T-helper 1 cell treated with Interleukin-12 subunit alpha and Interleukin-12 subunit beta and Interleukin-4 antibody, amounts not matched to agents 30 μg/mL and 1 μg/mL, for 36 hours (primary cell): ENCODE measurements around the gene MEN1.

Experiments
- H3K27ac Mint-ChIP-seq: one replicate; pipeline ENCODE4 v1.8.0; 2021; ENCODE audit warnings: mild to moderate bottlenecking, mixed read lengths
- H3K27me3 Mint-ChIP-seq: one replicate; pipeline ENCODE4 v1.8.0; 2021; ENCODE audit warnings: low read depth, mixed read lengths
- H3K36me3 Mint-ChIP-seq: one replicate; pipeline ENCODE4 v1.8.0; 2021; ENCODE audit warnings: low read depth, mixed read lengths
- H3K4me1 Mint-ChIP-seq: one replicate; pipeline ENCODE4 v1.8.0; 2021; ENCODE audit warnings: low read depth, mixed read lengths
- H3K4me3 Mint-ChIP-seq: one replicate; pipeline ENCODE4 v1.8.0; 2021; ENCODE audit warnings: mild to moderate bottlenecking, moderate library complexity, mixed read lengths
- H3K9me3 Mint-ChIP-seq: one replicate; pipeline ENCODE4 v1.8.0; 2021; ENCODE audit warnings: mixed read lengths

Gene MEN1

DNA sequence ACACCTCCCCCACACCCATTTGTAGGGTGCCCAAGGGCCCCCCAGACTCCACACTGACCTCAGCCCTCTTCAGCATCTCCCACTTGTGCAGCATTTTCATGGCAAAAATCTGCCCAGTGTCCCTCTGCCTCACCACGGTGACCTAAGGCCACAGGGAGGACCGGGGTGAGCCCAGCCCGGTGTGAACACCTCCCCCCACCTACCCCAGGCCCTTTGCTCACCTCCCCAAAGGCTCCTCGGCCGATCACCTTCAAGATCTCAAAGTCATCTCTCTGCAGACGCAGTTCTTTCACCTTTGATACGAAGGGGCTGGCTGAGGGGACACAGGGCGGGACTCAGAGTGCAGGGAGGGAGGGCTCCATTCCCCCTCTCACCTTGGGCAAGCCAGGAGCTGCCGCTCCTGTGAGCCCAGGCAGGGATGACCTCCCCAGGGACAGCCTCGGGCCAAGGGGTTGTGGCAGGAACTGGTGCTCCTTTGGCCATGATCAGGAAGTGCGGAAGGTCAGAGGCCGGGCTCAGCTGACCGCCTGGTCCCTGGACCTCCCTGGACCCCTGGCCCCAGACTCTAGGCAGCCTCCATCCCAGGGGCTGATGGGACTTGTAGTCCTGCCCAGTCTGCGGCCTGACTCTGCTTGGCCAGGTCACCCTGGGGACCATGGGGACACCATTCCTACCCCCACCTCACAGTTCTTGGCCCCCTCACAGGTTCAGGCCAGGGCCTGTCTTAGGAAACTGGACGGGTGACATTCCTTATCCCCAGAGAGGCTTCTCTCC, 31.4 kb upstream of the MEN1 start:
- no peaks in the 10 kb centered on the region for H3K36me3 Mint-ChIP-seq
- peaks cover 9% of the 10 kb centered on the region for H3K4me1 Mint-ChIP-seq
- H3K4me3 Mint-ChIP-seq, result no peak overlapping the region
- no peaks in the 10 kb centered on the region for H3K27me3 Mint-ChIP-seq
- no peak overlapping the region for H3K27ac Mint-ChIP-seq
- no peaks in the 10 kb centered on the region for H3K9me3 Mint-ChIP-seq

DNA sequence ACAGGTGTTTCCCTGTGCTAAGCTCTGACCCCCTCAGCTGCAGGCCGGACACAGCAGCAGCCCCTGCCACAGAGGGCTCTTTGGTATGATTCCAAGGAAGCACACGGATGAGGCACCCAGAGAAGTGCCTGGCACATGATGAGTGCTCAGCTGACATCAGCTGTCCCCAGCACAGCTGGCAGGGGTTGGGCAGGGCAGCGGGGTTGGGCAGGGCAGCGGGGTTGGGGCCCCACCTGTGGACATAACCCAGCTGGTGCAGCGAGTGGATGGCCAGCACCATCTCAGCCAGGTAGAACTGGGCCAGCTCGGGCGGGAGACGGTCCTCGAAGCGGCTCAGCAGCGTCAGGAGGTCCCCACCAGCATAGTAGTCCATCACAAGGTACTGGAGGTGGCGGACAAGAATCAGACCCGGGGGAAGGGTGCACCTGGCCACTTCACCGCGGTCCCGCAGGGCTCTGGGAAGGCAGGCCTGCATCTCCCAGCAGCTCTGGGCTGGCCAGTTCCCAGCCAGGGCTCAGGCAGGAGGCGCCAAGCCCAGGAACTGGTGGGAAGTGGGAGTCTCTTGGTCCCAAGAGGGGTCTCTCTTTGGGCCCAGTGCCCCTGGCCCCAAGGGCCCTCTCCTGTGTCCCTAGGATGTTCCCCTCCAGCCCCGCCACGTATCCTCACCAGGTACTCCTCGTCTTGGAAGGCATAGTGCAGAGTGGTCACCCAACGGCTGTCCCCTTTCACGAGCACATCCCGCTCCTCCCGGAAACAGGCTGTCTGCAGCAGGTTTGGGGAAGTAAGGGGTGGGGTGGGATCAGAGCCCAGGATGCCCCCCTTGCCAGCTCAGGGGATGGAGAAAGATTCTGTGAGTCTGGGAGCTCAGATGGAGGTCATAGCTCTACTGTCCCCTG, 29.8 kb upstream of the MEN1 start:
- Mint-ChIP-seq H3K27me3 (no peaks in the 10 kb centered on the region), H3K27ac (no peak overlapping the region), H3K9me3 (no peaks in the 10 kb centered on the region), H3K4me3 (no peak overlapping the region), H3K36me3 (no peaks in the 10 kb centered on the region), H3K4me1 (peaks cover 7% of the 10 kb centered on the region)

DNA sequence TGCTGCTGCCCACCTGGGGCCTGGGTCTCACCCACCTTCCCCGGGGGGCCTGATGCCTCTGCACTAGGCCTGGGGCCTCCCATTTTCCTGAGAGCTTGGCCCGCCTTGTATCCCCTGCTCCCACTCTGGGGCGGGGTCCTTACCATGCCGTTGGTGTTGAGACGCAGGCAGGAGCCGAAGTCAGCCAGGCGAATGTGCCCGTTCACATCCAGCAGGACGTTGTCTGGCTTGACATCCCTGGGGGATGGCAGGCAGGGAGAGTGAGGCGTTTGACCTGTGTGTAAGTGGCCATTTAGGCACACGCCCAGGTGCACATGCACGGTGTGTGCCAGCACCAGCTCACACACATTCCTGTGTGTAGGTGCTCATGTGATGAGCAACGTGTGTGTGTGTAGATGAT, 29.0 kb upstream of the MEN1 start:
- H3K4me3 Mint-ChIP-seq, result no peak overlapping the region
- no peaks in the 10 kb centered on the region for H3K36me3 Mint-ChIP-seq
- H3K27ac Mint-ChIP-seq, result no peak overlapping the region
- no peaks in the 10 kb centered on the region for H3K9me3 Mint-ChIP-seq
- H3K4me1 Mint-ChIP-seq, result peaks cover 4% of the 10 kb centered on the region
- H3K27me3 Mint-ChIP-seq, result no peaks in the 10 kb centered on the region

DNA sequence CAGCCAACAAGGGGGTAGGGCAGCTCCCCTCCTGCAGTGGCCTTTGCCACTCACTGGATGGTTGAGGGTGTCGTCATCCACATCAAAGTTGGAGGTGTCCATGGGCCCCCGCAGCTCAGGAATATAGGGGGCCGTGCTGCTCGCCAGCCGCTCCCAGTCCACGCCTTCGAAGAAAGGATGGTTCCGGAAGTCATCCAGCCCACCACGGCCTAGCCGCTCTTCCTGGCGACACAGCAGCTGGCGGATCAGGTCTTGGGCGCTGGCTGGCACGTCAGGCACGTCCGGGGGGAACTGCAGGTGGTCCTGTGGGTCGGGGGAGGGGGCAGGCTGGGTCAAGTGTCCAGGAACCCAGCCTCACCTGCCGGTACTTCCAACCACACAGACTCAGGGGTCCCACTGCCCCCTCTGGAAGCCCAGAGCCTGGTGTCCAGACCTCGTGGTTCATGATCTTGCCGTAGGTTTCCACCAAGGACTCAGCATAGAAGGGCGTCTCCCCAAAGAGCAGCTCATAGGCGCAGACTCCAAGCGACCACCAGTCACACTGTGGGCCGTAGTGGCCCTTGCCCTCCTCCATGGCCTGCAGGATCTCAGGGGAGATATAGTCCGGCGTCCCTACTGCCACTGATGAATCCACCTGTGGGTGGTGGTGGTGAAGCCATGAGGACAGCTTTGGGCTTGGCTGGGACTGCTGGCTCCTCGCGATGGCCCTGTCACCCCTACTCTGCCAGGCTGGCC, 28.4 kb upstream of the MEN1 start:
- Mint-ChIP-seq H3K27me3 (no peaks in the 10 kb centered on the region), H3K4me3 (no peak overlapping the region), H3K9me3 (no peaks in the 10 kb centered on the region), H3K36me3 (no peaks in the 10 kb centered on the region), H3K4me1 (peaks cover 3% of the 10 kb centered on the region), H3K27ac (no peak overlapping the region)

DNA sequence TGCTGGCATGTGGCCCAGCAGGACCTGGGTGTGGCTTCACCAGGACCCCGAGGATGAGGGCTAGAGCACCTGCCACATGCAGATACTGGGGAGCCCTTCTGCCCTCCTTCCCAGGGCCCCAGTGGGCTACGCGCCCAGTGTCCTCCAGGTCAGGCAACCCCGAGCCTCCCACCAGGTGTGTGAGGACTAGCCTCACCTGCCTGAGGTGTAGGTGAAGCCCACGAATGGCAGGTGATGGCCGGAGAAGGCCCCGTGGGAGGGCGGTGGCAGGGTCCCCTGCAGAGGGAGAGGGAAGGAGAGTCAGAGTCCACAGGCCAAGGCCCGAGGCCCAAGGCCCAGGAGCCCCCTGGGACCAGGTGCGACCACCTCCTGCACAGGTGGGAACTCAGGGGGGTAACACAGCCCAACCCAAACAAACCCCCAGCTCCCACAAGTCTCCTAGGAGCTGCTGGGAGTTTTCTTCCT, 27.6 kb upstream of the MEN1 start:
- Mint-ChIP-seq H3K27me3 (no peaks in the 10 kb centered on the region), H3K4me1 (peaks cover under 1% of the 10 kb centered on the region), H3K9me3 (no peaks in the 10 kb centered on the region), H3K36me3 (no peaks in the 10 kb centered on the region), H3K27ac (no peak overlapping the region), H3K4me3 (no peak overlapping the region)

DNA sequence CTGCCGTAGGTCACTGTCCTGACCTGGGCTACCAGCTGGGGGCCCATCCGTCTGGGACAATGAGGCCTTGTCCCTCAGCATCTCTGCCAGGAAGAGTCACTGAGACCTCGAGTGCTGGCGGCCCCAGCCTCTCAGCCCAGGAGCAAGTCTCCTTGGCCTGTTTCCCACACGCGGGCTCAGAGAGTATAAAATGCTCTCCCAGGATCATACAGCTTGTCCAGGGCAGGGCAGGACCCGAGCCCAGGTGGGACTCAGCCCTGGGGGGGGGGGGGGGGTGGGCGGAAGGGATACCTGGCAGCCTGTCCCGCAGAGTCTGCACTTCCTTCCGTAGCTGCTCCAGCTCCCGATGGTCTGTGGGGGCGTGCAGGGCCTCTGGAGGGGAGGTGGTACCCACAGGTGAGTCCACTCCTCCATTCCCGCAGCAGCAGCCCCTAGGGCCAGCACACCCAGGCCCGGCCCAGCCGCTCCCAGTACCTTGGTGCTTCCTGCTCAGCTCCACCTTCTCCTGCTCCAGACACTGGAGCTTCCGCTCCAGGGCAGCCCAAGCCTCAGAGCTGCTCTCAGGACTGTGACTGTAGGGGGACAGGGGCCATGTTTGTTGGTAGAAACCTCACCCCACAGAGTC, 26.2 kb upstream of the MEN1 start:
- no peaks in the 10 kb centered on the region for H3K27me3 Mint-ChIP-seq
- no peaks in the 10 kb centered on the region for H3K36me3 Mint-ChIP-seq
- H3K27ac Mint-ChIP-seq, result no peak overlapping the region
- H3K4me3 Mint-ChIP-seq, result no peak overlapping the region
- H3K9me3 Mint-ChIP-seq, result no peaks in the 10 kb centered on the region
- no peaks in the 10 kb centered on the region for H3K4me1 Mint-ChIP-seq

DNA sequence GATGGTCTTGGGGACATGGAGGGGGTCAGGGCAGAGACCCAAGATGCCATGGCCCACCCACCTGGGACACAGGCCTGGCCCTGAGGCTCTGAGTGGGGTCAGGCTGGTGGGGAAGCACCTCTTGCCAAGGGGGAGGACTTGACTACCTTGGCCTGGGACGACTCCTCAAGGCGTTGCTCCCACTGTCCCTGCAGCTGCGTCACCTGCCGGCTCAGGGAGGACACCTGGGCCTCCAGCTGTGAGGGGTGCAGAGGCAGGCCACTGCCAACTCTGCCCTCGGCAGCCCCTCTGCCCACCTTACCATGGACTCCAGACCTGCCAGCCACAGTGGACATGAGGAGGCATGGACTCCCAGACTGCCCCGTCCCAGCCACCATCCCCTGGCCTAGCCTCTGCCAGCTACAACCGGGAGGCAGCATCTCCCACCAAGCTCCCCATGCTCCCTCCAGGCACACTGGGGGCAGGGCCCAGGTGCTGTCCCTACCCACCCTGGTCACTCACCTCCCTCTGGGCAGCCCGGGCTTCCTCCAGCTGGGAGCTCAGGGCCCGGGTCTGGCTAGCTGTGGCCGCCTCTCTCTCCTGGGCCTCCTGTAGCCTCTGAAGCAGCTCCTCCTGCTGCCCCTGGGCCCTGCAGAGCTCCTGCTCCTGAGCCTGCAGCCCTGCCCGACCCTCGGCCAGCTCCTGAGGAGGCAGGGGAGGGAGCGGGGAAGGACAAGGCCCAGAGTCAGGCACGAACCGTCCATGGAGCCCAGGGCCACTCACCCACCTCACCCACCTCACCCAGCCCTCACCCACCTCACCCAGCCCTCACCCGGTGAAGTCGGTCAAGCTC, 25.5 kb upstream of the MEN1 start:
- Mint-ChIP-seq H3K27me3 (no peaks in the 10 kb centered on the region), H3K36me3 (no peaks in the 10 kb centered on the region)

DNA sequence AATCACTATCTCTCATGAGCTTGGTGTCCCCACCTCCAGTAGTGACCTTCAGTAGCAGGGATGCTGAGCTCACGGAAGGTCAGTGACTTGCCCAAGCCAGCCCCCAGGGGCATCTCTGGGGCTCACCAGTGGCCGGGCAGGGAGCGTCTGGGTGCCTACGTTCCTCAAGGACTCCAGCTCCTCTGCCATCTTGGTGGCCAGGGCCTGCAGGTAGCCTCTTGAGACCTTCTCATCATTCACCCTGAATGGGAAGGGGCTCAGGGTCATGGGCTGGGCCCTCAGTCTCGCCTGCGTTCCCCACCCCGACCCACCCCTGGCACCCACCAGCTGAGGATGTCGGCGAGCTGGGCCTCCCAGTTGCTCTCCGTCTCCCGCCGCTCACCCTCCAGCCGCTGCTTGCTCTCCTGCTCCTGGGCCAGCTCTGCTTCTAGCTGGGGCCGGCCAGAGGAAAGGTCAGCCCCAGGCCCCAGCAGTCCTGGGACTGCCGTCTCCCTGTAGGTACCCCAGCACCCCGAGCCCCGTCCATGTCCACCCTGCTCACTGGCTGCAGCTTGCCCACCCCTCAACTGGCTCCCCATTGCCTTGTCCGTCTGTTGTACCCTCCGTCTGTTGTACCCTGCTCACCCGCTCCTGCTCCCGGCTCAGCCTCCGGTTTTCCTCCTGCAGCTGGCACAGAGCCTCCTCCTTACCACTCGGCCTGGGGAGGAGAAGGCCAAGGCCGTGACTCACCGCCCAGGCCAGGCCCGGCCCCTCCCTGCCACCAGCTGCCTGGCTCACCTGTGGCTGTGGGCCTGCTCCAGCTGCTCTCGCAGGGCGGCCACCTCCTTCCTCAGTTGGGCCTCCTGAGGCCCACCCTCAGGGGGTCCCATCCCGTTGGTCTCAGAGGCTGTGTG, 24.6 kb upstream of the MEN1 start:
- Mint-ChIP-seq H3K4me1 (no peaks in the 10 kb centered on the region), H3K27me3 (no peaks in the 10 kb centered on the region), H3K4me3 (no peak overlapping the region), H3K9me3 (no peaks in the 10 kb centered on the region), H3K27ac (no peak overlapping the region), H3K36me3 (no peaks in the 10 kb centered on the region)

More for the DNA sequence above, 25.5 kb upstream of the MEN1 start:
- H3K4me3 Mint-ChIP-seq, result no peak overlapping the region
- no peaks in the 10 kb centered on the region for H3K4me1 Mint-ChIP-seq
- H3K9me3 Mint-ChIP-seq, result no peaks in the 10 kb centered on the region
- no peak overlapping the region for H3K27ac Mint-ChIP-seq

DNA sequence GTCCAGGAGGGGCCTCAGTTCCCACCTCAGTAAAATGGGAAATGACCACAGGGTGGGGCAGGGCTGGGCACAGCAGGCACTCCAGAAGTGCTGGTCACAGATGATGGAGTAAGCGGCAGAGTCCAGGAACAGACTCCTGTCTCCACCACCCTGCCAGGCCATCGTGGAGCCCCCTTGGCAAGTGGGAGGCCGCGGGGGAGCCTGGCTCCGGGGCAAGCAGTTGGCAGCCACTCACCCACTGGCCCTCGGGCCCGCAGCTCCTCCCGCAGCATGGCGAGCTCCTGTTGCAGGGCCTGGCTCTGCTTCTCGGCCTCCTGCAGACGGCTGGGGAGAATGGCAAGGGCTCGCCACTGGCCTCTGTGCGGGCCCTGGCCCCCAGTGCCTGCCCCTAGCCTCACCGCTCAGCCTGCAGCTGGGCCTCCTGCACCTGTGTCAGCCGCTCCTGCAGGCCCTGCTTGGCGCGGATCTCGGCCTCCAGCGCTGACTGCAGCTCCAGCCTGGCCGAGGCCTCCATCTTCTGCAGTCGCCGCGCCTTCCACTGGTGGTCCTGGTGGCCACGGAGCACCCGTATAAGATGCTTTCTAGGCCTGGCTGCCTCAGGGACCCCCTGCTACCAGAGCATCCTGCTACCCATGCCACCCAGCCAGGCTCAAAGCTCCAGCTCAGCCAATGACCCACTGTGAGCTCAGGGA, 23.8 kb upstream of the MEN1 start:
- Mint-ChIP-seq H3K27ac (no peak overlapping the region), H3K4me3 (no peak overlapping the region), H3K27me3 (no peaks in the 10 kb centered on the region), H3K4me1 (no peaks in the 10 kb centered on the region), H3K36me3 (no peaks in the 10 kb centered on the region), H3K9me3 (no peaks in the 10 kb centered on the region)

DNA sequence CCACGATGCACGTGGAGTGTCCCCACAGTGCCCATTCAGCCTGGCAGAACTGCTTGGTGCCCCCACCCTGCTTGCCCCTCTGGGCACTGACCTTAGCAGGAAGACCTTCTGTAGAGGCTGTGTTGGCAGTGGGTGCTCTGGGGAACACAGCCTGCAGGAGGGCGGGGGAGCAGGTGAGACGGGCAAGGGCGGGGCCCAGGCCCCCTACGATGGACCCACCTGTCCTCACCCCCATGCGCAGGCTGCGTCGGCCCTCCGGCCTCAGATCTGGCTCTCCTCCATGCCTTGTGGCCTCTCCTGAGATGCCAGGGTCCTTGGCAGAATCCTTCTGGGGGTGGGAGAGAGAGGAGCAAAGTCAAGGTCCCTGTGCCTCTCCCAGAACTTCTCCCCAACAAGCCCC, 23.2 kb upstream of the MEN1 start:
- no peak overlapping the region for H3K27ac Mint-ChIP-seq
- H3K27me3 Mint-ChIP-seq, result no peaks in the 10 kb centered on the region
- no peak overlapping the region for H3K4me3 Mint-ChIP-seq
- no peaks in the 10 kb centered on the region for H3K36me3 Mint-ChIP-seq
- no peaks in the 10 kb centered on the region for H3K9me3 Mint-ChIP-seq
- no peaks in the 10 kb centered on the region for H3K4me1 Mint-ChIP-seq

DNA sequence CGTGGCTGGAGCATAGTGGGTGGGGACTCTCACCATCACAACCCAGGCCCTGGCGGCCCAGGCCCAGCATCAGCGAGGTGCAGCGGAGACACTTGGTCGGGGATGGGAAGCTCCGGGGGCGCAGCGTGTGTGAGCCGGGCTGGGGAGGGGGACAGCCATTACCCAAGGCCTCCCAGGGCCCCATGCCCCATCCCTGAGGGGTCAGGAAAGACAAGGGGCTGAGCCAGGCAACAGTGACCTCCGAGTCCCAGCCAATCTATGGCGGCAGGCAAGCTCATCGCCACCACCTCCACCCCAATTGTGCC, 22.8 kb upstream of the MEN1 start:
- no peaks in the 10 kb centered on the region for H3K9me3 Mint-ChIP-seq
- no peaks in the 10 kb centered on the region for H3K27me3 Mint-ChIP-seq
- no peaks in the 10 kb centered on the region for H3K4me1 Mint-ChIP-seq
- H3K27ac Mint-ChIP-seq, result no peak overlapping the region
- H3K4me3 Mint-ChIP-seq, result no peak overlapping the region
- no peaks in the 10 kb centered on the region for H3K36me3 Mint-ChIP-seq

DNA sequence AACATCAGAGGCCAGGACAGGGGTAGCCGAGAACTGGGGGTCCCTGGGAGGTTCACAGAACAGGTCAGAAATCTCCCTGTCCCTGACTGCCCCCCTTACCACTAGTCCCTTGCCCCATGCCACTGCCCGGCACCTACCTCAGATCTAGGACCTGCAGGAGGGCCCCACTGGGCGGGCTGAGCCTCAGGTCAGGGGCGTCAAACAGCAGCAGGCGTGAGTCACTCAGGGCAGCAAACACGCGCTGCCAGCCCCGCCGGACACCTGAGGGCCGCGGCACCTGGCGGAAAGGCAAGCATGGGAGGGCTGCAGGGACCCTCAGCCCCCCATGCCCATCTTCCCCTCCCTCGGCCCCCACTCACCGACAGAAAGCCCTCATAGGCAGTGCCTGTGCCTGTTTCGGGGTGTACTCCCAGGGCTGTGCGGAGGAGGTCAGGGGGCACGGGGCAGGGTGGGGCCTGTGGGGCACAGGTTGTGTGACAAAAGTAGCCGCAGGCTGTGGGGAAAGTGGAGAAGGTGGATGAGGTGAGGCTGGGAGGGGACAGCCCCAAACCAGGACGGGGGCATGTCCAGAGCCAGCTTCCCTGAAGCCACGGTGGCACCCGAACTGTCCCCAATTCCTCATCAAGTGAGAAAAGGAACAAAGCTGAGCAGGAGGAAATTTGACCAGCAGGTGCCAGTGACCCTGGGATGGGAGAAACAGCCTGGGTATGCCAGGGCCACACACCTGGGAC, 22.3 kb upstream of the MEN1 start:
- Mint-ChIP-seq H3K27ac (no peak overlapping the region), H3K36me3 (no peaks in the 10 kb centered on the region), H3K4me3 (no peak overlapping the region), H3K9me3 (no peaks in the 10 kb centered on the region), H3K27me3 (no peaks in the 10 kb centered on the region), H3K4me1 (no peaks in the 10 kb centered on the region)
